Measurements from ENCODE around the gene IRF2.

Gene IRF2

DNA sequence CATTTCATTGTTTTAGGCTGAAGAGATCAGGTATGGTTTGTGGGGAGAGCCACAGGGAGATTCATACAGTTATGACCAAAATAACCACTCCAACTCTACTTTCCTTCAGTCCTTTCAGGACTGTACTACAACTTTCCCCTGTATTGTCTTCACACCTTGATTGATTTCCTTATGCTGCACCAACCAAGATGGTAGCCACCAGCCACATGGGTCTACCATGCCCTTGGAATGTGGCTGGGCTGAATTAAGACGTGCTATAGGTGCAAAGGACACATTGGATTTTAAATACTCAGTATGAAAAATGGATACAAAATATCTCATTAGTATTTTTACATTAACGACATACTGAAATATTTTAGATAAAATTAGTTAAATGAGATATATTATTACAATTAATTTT lies 11.2 kb downstream of the IRF2 start:
- TF ChIP-seq CTCF (IDR thresholded peaks at IDR 0.05; ENCODE audit: insufficient read depth, low read length, missing control alignments), result no peak
- no peak for DNase-seq (ENCODE audit: low read depth, low spot score)
- no peak overlapping the region for H3K4me3 ChIP-seq (ENCODE audit: low read depth, low read length)
- ChIA-PET CTCF (interaction anchor here (1.4 kb wide), 1 partner anchor 10 kb away, joined by 5 read pairs; no protein-coding TSS in a partner anchor), POLR2A (no interaction called here)

DNA sequence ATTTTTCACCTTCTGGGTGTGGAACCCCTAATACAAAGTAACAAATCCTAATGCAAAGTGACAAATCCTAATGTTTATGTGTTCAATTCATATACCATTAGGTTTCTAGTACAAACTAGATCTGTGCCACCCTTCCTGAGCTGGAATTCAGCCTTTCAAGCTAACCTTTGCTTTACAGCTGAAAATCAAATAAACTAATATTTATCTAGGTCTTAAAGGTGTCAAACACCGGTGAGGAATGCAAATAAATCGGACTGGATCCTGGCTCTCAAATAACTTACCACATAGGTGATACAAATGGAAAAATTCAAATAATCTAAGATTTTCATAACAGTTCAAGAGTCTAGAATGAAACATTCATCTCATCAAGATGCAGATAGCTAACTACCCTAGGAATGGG lies 11.6 kb downstream of the IRF2 start:
- TF ChIP-seq CTCF (IDR thresholded peaks at IDR 0.05; ENCODE audit: insufficient read depth, low read length, missing control alignments), result no peak
- no peak for DNase-seq (ENCODE audit: low read depth, low spot score)
- ChIA-PET CTCF (interaction anchor here (1.4 to 1.8 kb wide), 2 partner anchors 9 to 199 kb away, joined by 5 read pairs; no protein-coding TSS in a partner anchor), POLR2A (no interaction called here)
- no peak overlapping the region for H3K4me3 ChIP-seq (ENCODE audit: low read depth, low read length)

- TF ChIP-seq CTCF (IDR thresholded peaks at IDR 0.05; ENCODE audit: insufficient read depth, low read length, missing control alignments), result no peak
- POLR2A ChIA-PET, result no interaction called here
- no peak for DNase-seq (ENCODE audit: low read depth, low spot score)
- H3K4me3 ChIP-seq (ENCODE audit: low read depth, low read length), result no peak overlapping the region
- CTCF ChIA-PET, result interaction anchor here (1.4 to 1.8 kb wide), 2 partner anchors 8 to 198 kb away, joined by 5 read pairs; no protein-coding TSS in a partner anchor
Measured at GRCh38 chr4:184461711-184462441, 12.5 kb downstream of the IRF2 start.

DNA sequence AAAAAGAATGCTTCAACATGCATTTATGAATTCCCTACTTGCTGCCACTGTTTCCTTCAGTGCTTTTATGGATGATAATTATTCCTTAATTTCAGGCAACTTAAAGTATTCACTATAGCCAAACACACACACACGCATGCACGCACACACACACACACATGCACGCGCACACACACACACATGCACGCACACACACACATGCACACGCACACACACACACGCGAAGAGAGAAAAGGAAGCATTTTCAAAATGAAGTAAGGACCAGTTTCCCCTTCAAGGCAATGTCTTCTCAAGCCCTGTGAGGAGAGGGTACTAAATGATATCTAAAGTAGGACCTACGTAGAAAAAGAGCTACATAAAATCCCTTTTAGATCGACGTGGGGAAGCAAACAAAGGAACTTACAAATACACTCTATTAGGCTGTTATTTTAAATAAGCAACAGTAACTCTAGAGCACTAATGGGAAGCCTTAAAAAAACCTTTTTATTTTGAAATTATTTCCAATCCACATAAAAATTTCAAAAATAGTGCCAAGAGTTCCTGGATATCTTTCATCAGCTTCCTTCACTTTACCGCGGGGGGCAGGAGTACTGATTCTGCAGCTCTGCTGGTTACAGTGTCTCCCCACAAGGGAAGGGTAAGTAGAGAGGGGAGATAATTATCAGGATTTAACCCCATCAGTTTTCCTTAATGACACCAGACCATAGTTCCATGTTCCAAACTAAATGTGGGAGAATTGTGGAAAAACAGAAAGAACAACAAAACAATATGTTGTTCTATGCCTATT lies 13.7 kb downstream of the IRF2 start:
- no peak overlapping the region for H3K4me3 ChIP-seq (ENCODE audit: low read depth, low read length)
- no peak for TF ChIP-seq CTCF (IDR thresholded peaks at IDR 0.05; ENCODE audit: insufficient read depth, low read length, missing control alignments)
- ChIA-PET POLR2A (no interaction called here), CTCF (interaction anchor here (1.3 to 1.6 kb wide), 3 partner anchors 9 to 173 kb away, joined by 3 to 5 read pairs (median 5); no protein-coding TSS in a partner anchor)
- DNase-seq (ENCODE audit: low read depth, low spot score), result no peak

GRCh38 chr4:184459413-184459812 lies 14.9 kb downstream of the IRF2 start:
- peak; percentile 47 for DNase-seq (ENCODE audit: low read depth, low spot score)
- POLR2A ChIA-PET, result interaction anchor here (1.1 kb wide), 1 partner anchor 15 kb away, joined by 6 read pairs; the partner anchor contains the start of gene IRF2
- CTCF ChIA-PET, result interaction anchor here (1.3 to 1.6 kb wide), 3 partner anchors 10 to 172 kb away, joined by 3 to 5 read pairs (median 5); no protein-coding TSS in a partner anchor
- TF ChIP-seq CTCF (IDR thresholded peaks at IDR 0.05; ENCODE audit: insufficient read depth, low read length, missing control alignments), result no peak
- no peak overlapping the region for H3K4me3 ChIP-seq (ENCODE audit: low read depth, low read length)

All from AG04449 (cell line).